GM23338 (cell line): ENCODE results near the gene IGFBP7. TPM values are rescaled to one million over a fixed set of nuclear protein-coding genes. Genes with fewer than 3 reads are reported as not detected.
"Not testable (repeated sequence)": the region's sequence is repeated elsewhere in the genome, so short reads cannot be mapped to it uniquely, and the experiment has no call there.

Experiments used
- ATAC-seq: fragments of 200-7000 bp; cut with Tn5 transposase; 3 replicates; pipeline ENCODE4 v1.9.1; 2020
- DNase-seq: peaks from one replicate; pipeline ENCODE4 v3.0.0-alpha.2; 2015; ENCODE audit warnings: low spot score
- H2AFZ ChIP-seq: fragments of 200-600 bp; sonication (generic); 2 replicates; pipeline ENCODE4 v1.8.0; 2016; ENCODE audit warnings: antibody characterized with exemption, mild to moderate bottlenecking, moderate library complexity
- H3F3A ChIP-seq: fragments of 200-600 bp; sonication (generic); replicated peaks from 2 replicates; pipeline ENCODE4 v1.8.0; 2017; ENCODE audit warnings: antibody characterized with exemption, mixed run types, low read depth
- H3K27ac ChIP-seq: fragments of 200-600 bp; sonication (generic); 2 replicates; pipeline ENCODE4 v1.6.1; 2016; ENCODE audit warnings: low read depth
- H3K27me3 ChIP-seq: fragments of 200-600 bp; sonication (generic); 2 replicates; pipeline ENCODE4 v1.8.0; 2016; ENCODE audit warnings: mild to moderate bottlenecking, mixed run types, moderate library complexity; ENCODE audit not compliant: insufficient read depth
- H3K36me3 ChIP-seq: fragments of 200-600 bp; sonication (generic); 2 replicates; pipeline ENCODE4 v1.8.0; 2016; ENCODE audit warnings: mild to moderate bottlenecking; ENCODE audit not compliant: insufficient read depth
- H3K4me1 ChIP-seq: fragments of 200-600 bp; sonication (generic); 2 replicates; pipeline ENCODE4 v1.8.0; 2016; ENCODE audit warnings: mild to moderate bottlenecking, moderate library complexity; ENCODE audit not compliant: insufficient read depth
- H3K4me2 ChIP-seq: fragments of 200-600 bp; sonication (generic); 2 replicates; pipeline ENCODE4 v1.7.1; 2017; ENCODE audit warnings: mixed run types
- H3K4me3 ChIP-seq: fragments of 200-600 bp; sonication (generic); 2 replicates; pipeline ENCODE4 v1.6.1; 2016; ENCODE audit warnings: mixed run types
- H3K79me2 ChIP-seq: fragments of 200-600 bp; sonication (generic); replicated peaks from 2 replicates; pipeline ENCODE4 v1.8.0; 2017; ENCODE audit warnings: mild to moderate bottlenecking; ENCODE audit not compliant: insufficient read depth
- H3K9me2 ChIP-seq: fragments of 200-600 bp; sonication (generic); 2 replicates; pipeline ENCODE4 v1.8.0; 2017; ENCODE audit not compliant: insufficient read depth
- H4K20me1 ChIP-seq: fragments of 200-600 bp; sonication (generic); replicated peaks from 2 replicates; pipeline ENCODE4 v1.8.0; 2017; ENCODE audit warnings: mild to moderate bottlenecking; ENCODE audit not compliant: insufficient read depth
- H3K27ac Mint-ChIP-seq: 2 replicates; pipeline ENCODE4 v1.8.0; 2020; ENCODE audit warnings: inconsistent platforms, mild to moderate bottlenecking, moderate library complexity, mixed read lengths
- H3K27me3 Mint-ChIP-seq: 3 replicates; pipeline ENCODE4 v1.8.0; 2022; ENCODE audit warnings: low read depth, mild to moderate bottlenecking, moderate library complexity, mixed read lengths, inconsistent platforms; ENCODE audit not compliant: insufficient read depth, poor library complexity
- H3K36me3 Mint-ChIP-seq: 3 replicates; pipeline ENCODE4 v1.8.0; 2021; ENCODE audit warnings: low read depth, mild to moderate bottlenecking, inconsistent platforms, moderate library complexity, mixed read lengths
- H3K4me1 Mint-ChIP-seq: 3 replicates; pipeline ENCODE4 v1.8.0; 2020; ENCODE audit warnings: mild to moderate bottlenecking, inconsistent platforms, mixed read lengths
- H3K4me3 Mint-ChIP-seq: 3 replicates; pipeline ENCODE4 v1.8.0; 2021; ENCODE audit warnings: moderate library complexity, mild to moderate bottlenecking, inconsistent platforms, mixed read lengths
- H3K9me3 Mint-ChIP-seq: 3 replicates; pipeline ENCODE4 v1.8.0; 2020; ENCODE audit warnings: moderate library complexity, mild to moderate bottlenecking, inconsistent platforms, mixed read lengths
- CREB1 ChIP-seq: fragments of 250-450 bp; sonication (Bioruptor Pico); IDR thresholded peaks from 2 replicates; pipeline ENCODE4 v1.5.0; 2020; ENCODE audit warnings: low read depth, mild to moderate bottlenecking, moderate library complexity
- EZH2 ChIP-seq: fragments of 200-600 bp; sonication (generic); IDR thresholded peaks from one replicate; pipeline ENCODE4 v1.8.0; 2017; ENCODE audit warnings: antibody characterized with exemption, mild to moderate bottlenecking, low read depth; ENCODE audit not compliant: unreplicated experiment
- EZH2phosphoT487 ChIP-seq: fragments of 200-600 bp; sonication (generic); IDR thresholded peaks from one replicate; pipeline ENCODE4 v1.8.1; 2018; ENCODE audit warnings: antibody characterized with exemption; ENCODE audit not compliant: unreplicated experiment
- JUNB ChIP-seq: IDR thresholded peaks from one replicate; pipeline ENCODE4 v1.6.1; 2016; ENCODE audit warnings: antibody characterized with exemption; ENCODE audit not compliant: unreplicated experiment
- NANOG ChIP-seq: IDR thresholded peaks from 2 replicates; pipeline ENCODE4 v1.6.1; 2016; ENCODE audit warnings: antibody characterized with exemption, borderline replicate concordance
- POLR2AphosphoS5 ChIP-seq: IDR thresholded peaks from 2 replicates; pipeline ENCODE4 v1.6.1; 2016; ENCODE audit warnings: antibody characterized with exemption, low read depth
- STAT1 ChIP-seq: IDR thresholded peaks from one replicate; pipeline ENCODE4 v1.6.1; 2016; ENCODE audit warnings: antibody characterized with exemption; ENCODE audit not compliant: unreplicated experiment
- ZNF114 ChIP-seq: fragments of 250-450 bp; sonication (Bioruptor Pico); IDR thresholded peaks from 2 replicates; pipeline ENCODE4 v1.5.0; 2020; ENCODE audit warnings: mild to moderate bottlenecking, moderate library complexity
- ZNF331 ChIP-seq: fragments of 250-450 bp; sonication (Bioruptor Pico); IDR thresholded peaks from 2 replicates; pipeline ENCODE4 v1.5.0; 2020; ENCODE audit warnings: low read depth, mild to moderate bottlenecking, moderate library complexity
- polyA plus RNA-seq: library from polyadenylated mRNA; unstranded; fragments of >200 nt; fragmentation: Nextera tagmentation; extraction: Ambion mirVana; gene quantifications from 2 replicates; pipeline ENCODE4 v1.2.1, GENCODE V29; 2016
- total RNA-seq: library from RNA; depleted of rRNA; stranded (reverse); fragments of >200 nt; shearing (Covaris generic); gene quantifications from 2 replicates; pipeline ENCODE4 v1.2.3, GENCODE V29; 2014
- TF ChIP-seq, protein P1 (sequence below), 2 experiments: fragments of 200-600 bp in 1 of 2; sonication (generic) in 1 of 2; conservative IDR thresholded peaks; 2 replicates each; pipeline versions ENCODE4 v1.5.1 to v1.6.1; 2016 to 2017; ENCODE audit warnings: antibody characterized with exemption in 2 of 2, low read depth in 2 of 2, mild to moderate bottlenecking in 2 of 2, moderate library complexity in 1 of 2
- TF ChIP-seq, protein P2 (sequence below): IDR thresholded peaks from 2 replicates; pipeline ENCODE4 v1.6.1; 2016; ENCODE audit warnings: antibody characterized with exemption
- TF ChIP-seq, protein P3 (sequence below): IDR thresholded peaks from one replicate; pipeline ENCODE4 v1.6.1; 2018; ENCODE audit warnings: antibody characterized with exemption; ENCODE audit not compliant: unreplicated experiment

The IGFBP7 gene
- total and polyA plus RNA-seq, 2 experiments from 2014 or later = 0.49 to 7.9 TPM

DNA sequence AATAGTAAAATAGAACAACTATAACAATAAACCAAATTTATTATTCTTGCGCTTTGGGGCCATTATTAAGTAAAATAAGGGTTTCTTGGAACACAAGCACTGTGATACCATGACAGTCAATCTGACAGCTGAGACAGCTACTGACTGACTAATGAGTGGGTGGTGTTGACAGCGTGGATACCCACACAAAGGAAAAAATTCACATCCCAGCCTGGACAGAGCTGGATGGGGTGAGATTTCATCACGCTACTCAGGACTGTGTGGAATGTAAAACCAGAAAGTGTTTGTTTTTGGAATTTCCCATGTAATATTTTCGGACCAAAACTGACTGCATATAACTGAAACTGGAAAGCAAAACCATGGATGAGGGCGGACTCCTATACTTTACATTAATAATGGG is 48.8 kb downstream of the IGFBP7 start (continued):
- TF ChIP-seq, protein P1, sequence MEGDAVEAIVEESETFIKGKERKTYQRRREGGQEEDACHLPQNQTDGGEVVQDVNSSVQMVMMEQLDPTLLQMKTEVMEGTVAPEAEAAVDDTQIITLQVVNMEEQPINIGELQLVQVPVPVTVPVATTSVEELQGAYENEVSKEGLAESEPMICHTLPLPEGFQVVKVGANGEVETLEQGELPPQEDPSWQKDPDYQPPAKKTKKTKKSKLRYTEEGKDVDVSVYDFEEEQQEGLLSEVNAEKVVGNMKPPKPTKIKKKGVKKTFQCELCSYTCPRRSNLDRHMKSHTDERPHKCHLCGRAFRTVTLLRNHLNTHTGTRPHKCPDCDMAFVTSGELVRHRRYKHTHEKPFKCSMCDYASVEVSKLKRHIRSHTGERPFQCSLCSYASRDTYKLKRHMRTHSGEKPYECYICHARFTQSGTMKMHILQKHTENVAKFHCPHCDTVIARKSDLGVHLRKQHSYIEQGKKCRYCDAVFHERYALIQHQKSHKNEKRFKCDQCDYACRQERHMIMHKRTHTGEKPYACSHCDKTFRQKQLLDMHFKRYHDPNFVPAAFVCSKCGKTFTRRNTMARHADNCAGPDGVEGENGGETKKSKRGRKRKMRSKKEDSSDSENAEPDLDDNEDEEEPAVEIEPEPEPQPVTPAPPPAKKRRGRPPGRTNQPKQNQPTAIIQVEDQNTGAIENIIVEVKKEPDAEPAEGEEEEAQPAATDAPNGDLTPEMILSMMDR (conservative IDR thresholded peaks at IDR 0.05; ENCODE audit: low read depth in 2 of 2) = no peak
- TF ChIP-seq ZNF331 (CRISPR knock-in tag) (no peak), POLR2AphosphoS5 (no peak), JUNB (no peak), EZH2 (no peak), EZH2phosphoT487 (no peak), STAT1 (no peak), NANOG (no peak), ZNF114 (no peak), CREB1 (no peak)
- TF ChIP-seq, protein P2, sequence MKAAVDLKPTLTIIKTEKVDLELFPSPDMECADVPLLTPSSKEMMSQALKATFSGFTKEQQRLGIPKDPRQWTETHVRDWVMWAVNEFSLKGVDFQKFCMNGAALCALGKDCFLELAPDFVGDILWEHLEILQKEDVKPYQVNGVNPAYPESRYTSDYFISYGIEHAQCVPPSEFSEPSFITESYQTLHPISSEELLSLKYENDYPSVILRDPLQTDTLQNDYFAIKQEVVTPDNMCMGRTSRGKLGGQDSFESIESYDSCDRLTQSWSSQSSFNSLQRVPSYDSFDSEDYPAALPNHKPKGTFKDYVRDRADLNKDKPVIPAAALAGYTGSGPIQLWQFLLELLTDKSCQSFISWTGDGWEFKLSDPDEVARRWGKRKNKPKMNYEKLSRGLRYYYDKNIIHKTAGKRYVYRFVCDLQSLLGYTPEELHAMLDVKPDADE = no peak
- TF ChIP-seq, protein P3, sequence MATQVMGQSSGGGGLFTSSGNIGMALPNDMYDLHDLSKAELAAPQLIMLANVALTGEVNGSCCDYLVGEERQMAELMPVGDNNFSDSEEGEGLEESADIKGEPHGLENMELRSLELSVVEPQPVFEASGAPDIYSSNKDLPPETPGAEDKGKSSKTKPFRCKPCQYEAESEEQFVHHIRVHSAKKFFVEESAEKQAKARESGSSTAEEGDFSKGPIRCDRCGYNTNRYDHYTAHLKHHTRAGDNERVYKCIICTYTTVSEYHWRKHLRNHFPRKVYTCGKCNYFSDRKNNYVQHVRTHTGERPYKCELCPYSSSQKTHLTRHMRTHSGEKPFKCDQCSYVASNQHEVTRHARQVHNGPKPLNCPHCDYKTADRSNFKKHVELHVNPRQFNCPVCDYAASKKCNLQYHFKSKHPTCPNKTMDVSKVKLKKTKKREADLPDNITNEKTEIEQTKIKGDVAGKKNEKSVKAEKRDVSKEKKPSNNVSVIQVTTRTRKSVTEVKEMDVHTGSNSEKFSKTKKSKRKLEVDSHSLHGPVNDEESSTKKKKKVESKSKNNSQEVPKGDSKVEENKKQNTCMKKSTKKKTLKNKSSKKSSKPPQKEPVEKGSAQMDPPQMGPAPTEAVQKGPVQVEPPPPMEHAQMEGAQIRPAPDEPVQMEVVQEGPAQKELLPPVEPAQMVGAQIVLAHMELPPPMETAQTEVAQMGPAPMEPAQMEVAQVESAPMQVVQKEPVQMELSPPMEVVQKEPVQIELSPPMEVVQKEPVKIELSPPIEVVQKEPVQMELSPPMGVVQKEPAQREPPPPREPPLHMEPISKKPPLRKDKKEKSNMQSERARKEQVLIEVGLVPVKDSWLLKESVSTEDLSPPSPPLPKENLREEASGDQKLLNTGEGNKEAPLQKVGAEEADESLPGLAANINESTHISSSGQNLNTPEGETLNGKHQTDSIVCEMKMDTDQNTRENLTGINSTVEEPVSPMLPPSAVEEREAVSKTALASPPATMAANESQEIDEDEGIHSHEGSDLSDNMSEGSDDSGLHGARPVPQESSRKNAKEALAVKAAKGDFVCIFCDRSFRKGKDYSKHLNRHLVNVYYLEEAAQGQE = no peak

DNA sequence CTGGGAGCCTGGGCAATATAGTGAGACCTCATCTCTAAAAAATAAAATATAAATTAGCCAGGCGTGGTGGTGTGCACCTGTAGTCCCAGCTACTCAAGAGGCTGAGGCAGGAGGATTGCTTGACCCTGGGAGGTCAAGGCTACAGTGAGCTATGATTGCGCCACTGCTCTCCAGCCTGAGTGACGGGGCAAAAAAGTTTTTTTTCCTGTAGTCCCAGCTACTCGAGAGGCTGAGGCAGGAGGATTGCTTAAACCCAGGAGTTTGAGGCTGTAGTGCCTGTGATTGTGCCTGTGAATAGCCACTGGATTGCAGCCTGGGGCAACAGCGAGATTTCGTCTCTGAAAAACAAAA is 49.5 kb downstream of the IGFBP7 start:
- H3K9me2 ChIP-seq, H4K20me1 ChIP-seq, H3K4me3 ChIP-seq, ATAC-seq, H3K79me2 ChIP-seq, H2AFZ ChIP-seq, H3K4me2 ChIP-seq, H3K27me3 Mint-ChIP-seq, H3K4me1 Mint-ChIP-seq, H3F3A ChIP-seq, DNase-seq, H3K27ac ChIP-seq, H3K4me3 Mint-ChIP-seq, H3K27ac Mint-ChIP-seq, H3K36me3 Mint-ChIP-seq, H3K27me3 ChIP-seq, H3K9me3 Mint-ChIP-seq, H3K4me1 ChIP-seq, H3K36me3 ChIP-seq: not testable (repeated sequence)
